GM21367 (cell line): ENCODE results near the gene HNRNPR.
"Not testable (repeated sequence)": the region's sequence is repeated elsewhere in the genome, so short reads cannot be mapped to it uniquely, and the experiment has no call there.

Experiments
- ATAC-seq: cut with Tn5 transposase; IDR thresholded peaks from one replicate; pipeline ENCODE4 v1.9.1; 2021; ENCODE audit not compliant: unreplicated experiment

HNRNPR gene

DNA sequence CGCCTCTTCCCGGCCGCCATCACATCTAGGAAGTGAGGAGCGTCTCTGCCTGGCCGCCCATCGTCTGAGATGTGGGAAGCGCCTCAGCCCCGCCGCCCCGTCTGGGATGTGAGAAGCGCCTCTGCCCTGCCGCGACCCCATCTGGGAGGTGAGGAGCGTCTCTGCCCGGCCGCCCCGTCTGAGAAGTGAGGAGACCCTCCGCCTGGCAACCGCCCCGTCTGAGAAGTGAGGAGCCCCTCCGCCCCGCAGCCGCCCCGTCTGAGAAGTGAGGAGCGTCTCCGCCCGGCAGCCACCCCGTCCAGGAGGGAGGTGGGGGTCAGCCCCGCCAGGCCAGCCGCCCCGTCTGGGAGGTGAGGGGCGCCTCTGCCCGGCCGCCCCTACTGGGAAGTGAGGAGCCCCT is 86.7 kb downstream of the HNRNPR start:
- ATAC-seq: not testable (repeated sequence)
